ENCODE data around the gene RAD18. TPM values are rescaled to one million over a fixed set of nuclear protein-coding genes. Genes with fewer than 3 reads are reported as not detected.

The RAD18 gene
- total RNA-seq, 1 experiment from 2014 or later: 25.7 TPM

- no peak for DNase-seq (ENCODE audit: low read depth)
Measured at GRCh38 chr3:8985876-8986275, 22.6 kb upstream of the RAD18 start.

- no peak for DNase-seq (ENCODE audit: low read depth)
Measured at GRCh38 chr3:8985411-8985831, 22.1 kb upstream of the RAD18 start.

- DNase-seq (ENCODE audit: low read depth): no peak
Measured at GRCh38 chr3:8984526-8984925, 21.3 kb upstream of the RAD18 start.

- DNase-seq (ENCODE audit: low read depth): no peak
Measured at GRCh38 chr3:8984081-8984480, 20.8 kb upstream of the RAD18 start.

GRCh38 chr3:8983591-8983990 is 20.3 kb upstream of the RAD18 start:
- DNase-seq (ENCODE audit: low read depth): no peak

- no peak for DNase-seq (ENCODE audit: low read depth)
Measured at GRCh38 chr3:8983026-8983425, 19.8 kb upstream of the RAD18 start.

GRCh38 chr3:8982509-8982908 is 19.2 kb upstream of the RAD18 start:
- peak; percentile 10 for DNase-seq (ENCODE audit: low read depth)

- DNase-seq (ENCODE audit: low read depth): no peak
Measured at GRCh38 chr3:8981700-8982099, 18.4 kb upstream of the RAD18 start.

GRCh38 chr3:8981296-8981695 is 18.0 kb upstream of the RAD18 start:
- no peak for DNase-seq (ENCODE audit: low read depth)

- DNase-seq (ENCODE audit: low read depth): no peak
Measured at GRCh38 chr3:8980756-8981257, 17.5 kb upstream of the RAD18 start.

- no peak for DNase-seq (ENCODE audit: low read depth)
Measured at GRCh38 chr3:8979262-8979661, 16.0 kb upstream of the RAD18 start.

GRCh38 chr3:8978551-8978950 is 15.3 kb upstream of the RAD18 start:
- DNase-seq (ENCODE audit: low read depth): no peak

GRCh38 chr3:8976540-8977182 is 13.4 kb upstream of the RAD18 start:
- no peak for DNase-seq (ENCODE audit: low read depth)

- DNase-seq (ENCODE audit: low read depth): no peak
Measured at GRCh38 chr3:8975081-8976020, 12.1 kb upstream of the RAD18 start.

- DNase-seq (ENCODE audit: low read depth): no peak
Measured at GRCh38 chr3:8974458-8974857, 11.2 kb upstream of the RAD18 start.

GRCh38 chr3:8972639-8973038 is 9.4 kb upstream of the RAD18 start:
- DNase-seq (ENCODE audit: low read depth): peak; percentile 70

GRCh38 chr3:8970971-8971589 is 7.8 kb upstream of the RAD18 start:
- peak; percentile 57 for DNase-seq (ENCODE audit: low read depth)

- no peak for DNase-seq (ENCODE audit: low read depth)
Measured at GRCh38 chr3:8969241-8969640, 6.0 kb upstream of the RAD18 start.

GRCh38 chr3:8968375-8968882 is 5.2 kb upstream of the RAD18 start:
- no peak for DNase-seq (ENCODE audit: low read depth)

GRCh38 chr3:8967553-8967952 is 4.3 kb upstream of the RAD18 start:
- DNase-seq (ENCODE audit: low read depth): no peak

GRCh38 chr3:8966820-8967348 is 3.6 kb upstream of the RAD18 start:
- no peak for DNase-seq (ENCODE audit: low read depth)
